OCI-LY7 (cell line): ENCODE data around the gene SDK2.

Source experiments
- CTCF ChIP-seq: fragments of 200-600 bp; sonication (generic); conservative IDR thresholded peaks from 2 replicates; pipeline ENCODE4 v1.5.1; 2014; ENCODE audit warnings: mild to moderate bottlenecking, antibody characterized with exemption, low read length, moderate library complexity, mixed read lengths
- EZH2phosphoT487 ChIP-seq: fragments of 200-600 bp; sonication (generic); IDR thresholded peaks from 2 replicates; pipeline ENCODE4 v1.6.1; 2018; ENCODE audit warnings: low read depth, borderline replicate concordance, mild to moderate bottlenecking, mixed run types, antibody characterized with exemption, low read length, moderate library complexity, mixed read lengths

DNA sequence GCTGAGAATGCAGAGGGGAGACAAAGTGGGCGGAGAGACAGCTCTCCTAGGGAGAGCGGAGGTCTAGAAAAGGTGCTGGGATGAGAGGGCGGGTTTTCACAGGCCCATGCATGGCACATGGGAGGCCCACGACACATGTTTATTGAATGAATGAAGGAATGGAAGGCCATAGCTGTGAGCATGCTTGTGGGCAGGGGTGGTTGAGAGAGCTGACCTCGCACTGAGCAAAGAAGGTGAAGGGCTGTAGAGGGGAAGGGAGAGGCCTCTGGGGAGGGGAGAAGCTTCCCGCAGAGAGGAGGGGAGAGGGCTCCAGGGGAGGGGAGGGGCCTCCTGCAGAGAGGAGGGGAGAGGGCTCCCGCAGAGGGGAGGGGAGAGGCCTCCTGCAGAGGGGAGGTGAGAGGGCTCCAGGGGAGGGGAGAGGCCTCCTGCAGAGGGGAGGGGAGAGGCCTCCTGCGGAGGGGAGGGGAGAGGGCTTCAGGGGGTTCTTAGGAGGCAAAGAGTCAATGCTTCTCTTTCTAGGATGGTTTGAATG is 27.3 kb downstream of the SDK2 start:
- no peak for TF ChIP-seq CTCF
- no peak for TF ChIP-seq EZH2phosphoT487
